ENCODE results near the gene SLC16A1. TPM values are rescaled to one million over a fixed set of nuclear protein-coding genes. Genes with fewer than 3 reads are reported as not detected.

SLC16A1 gene
- total and polyA plus RNA-seq, 9 donors = 10.3 to 38.8 (median 23.3) TPM

DNA sequence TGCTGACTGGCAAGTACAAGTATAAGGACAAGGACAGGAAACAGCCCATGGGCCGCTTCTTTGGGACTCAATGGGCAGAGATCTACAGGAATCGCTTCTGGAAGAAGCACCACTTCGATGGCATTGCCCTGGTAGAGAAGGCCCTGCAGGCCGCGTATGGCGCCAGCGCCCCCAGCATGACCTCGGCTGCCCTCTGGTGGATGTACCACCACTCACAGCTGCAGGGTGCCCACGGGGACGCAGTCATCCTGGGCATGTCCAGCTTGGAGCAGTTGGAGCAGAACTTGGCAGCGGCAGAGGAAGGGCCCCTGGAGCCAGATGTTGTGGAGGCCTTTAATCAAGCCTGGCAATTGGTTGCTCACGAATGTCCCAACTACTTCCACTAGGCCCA is 32.0 kb downstream of the SLC16A1 start:
- no peaks in the 10 kb centered on the region for H3K27me3 ChIP-seq
- H3K4me3 ChIP-seq = no peak overlapping the region
- no peaks in the 10 kb centered on the region for H3K4me1 ChIP-seq (ENCODE audit: insufficient read depth)
- 94 to 95% (median 95%) methylated on average over 12 of the region's 12 CpGs for WGBS, 3 donors
- no peak overlapping the region for H3K27ac ChIP-seq
- TF ChIP-seq POLR2A (IDR thresholded peaks at IDR 0.05) = no peak
- TF ChIP-seq EP300 (IDR thresholded peaks at IDR 0.05) = no peak
- TF ChIP-seq, protein P1, sequence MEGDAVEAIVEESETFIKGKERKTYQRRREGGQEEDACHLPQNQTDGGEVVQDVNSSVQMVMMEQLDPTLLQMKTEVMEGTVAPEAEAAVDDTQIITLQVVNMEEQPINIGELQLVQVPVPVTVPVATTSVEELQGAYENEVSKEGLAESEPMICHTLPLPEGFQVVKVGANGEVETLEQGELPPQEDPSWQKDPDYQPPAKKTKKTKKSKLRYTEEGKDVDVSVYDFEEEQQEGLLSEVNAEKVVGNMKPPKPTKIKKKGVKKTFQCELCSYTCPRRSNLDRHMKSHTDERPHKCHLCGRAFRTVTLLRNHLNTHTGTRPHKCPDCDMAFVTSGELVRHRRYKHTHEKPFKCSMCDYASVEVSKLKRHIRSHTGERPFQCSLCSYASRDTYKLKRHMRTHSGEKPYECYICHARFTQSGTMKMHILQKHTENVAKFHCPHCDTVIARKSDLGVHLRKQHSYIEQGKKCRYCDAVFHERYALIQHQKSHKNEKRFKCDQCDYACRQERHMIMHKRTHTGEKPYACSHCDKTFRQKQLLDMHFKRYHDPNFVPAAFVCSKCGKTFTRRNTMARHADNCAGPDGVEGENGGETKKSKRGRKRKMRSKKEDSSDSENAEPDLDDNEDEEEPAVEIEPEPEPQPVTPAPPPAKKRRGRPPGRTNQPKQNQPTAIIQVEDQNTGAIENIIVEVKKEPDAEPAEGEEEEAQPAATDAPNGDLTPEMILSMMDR (IDR thresholded peaks at IDR 0.05) = no peak
- no peak for DNase-seq
- intact Hi-C loops (cut with DNase I) = no loop called here
- no peaks in the 10 kb centered on the region for H3K36me3 ChIP-seq
- no peaks in the 10 kb centered on the region for H3K9me3 ChIP-seq

DNA sequence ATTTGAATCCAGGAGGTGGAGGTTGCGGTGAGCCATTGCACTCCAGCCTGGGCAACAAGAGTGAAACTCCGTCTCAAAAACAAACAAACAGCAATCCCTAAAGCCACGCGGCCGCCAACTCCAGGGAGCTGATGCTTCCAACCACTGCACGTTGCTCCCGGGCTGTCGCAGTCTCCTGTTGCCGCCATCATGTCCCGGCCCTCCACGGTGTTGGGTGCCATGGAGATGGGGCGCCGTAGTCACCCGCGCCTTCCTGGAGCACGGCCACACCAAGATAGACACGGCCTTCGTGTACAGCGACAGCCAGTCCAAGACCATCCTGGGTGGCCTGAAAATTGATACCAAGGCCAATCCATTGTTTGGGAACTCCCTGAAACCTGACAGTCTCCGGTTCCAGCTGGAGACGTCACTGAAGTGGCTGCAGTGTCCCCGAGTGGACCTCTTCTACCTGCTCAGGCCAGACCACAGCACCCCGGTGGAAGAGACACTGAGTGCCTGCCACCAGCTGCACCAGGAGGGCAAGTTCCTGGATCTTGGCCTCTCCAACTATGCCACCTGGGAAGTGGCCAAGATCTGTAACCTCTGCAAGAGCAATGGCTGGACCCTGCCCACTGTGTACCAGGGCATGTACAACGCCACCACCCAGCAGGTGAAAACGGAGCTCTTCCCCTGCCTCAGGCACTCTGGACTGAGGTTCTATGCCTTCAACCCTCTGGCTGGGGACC is 32.6 kb downstream of the SLC16A1 start:
- Histone ChIP-seq H3K27ac (no peak overlapping the region), H3K27me3 (no peaks in the 10 kb centered on the region), H3K4me1 (ENCODE audit: insufficient read depth) (no peaks in the 10 kb centered on the region), H3K4me3 (no peak overlapping the region), H3K9me3 (no peaks in the 10 kb centered on the region), H3K36me3 (no peaks in the 10 kb centered on the region)
- no peak for TF ChIP-seq POLR2A (IDR thresholded peaks at IDR 0.05)
- TF ChIP-seq EP300 (IDR thresholded peaks at IDR 0.05) = no peak
- no peak for DNase-seq
- intact Hi-C loops (cut with DNase I) = no loop called here
- 94 to 97% (median 96%) methylated on average over 25 of the region's 25 CpGs for WGBS, 3 donors

DNA sequence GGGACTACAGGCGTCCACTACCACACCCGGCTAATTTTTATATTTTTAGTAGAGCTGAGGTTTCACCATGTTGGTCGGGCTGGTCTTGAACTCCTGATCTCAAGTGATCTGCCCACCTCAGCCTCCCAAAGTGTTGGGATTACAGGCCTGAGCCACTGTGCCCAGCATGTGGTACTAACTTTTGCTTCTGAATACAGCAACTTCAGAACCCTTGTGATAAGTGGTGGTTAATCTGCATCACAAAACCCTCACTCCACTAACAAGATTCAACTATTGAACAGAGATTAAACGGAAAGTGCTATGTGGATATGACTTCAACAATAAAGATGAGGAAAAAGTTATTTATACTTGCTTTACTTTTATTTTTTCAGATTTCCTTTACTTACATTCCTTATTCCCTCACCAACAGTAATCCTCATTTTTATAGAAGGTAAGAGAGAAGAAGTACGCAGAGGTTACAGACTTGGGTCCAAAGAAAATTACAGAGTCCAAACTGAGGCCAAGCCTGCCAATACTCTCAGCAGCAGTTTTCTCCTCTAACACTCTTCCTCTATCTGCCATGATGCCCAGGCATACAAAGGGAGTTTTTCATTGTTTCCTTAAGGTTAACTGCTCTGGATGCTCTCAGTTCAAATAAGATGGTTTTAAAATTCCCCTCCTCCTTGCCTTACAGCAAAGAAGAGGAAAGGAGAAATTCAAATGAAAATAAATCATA is 44.3 kb downstream of the SLC16A1 start:
- Histone ChIP-seq H3K27ac (no peak overlapping the region), H3K4me3 (no peak overlapping the region), H3K27me3 (no peaks in the 10 kb centered on the region), H3K36me3 (no peaks in the 10 kb centered on the region), H3K9me3 (no peaks in the 10 kb centered on the region), H3K4me1 (ENCODE audit: insufficient read depth) (no peaks in the 10 kb centered on the region)
- TF ChIP-seq POLR2A (IDR thresholded peaks at IDR 0.05) (no peak), EP300 (IDR thresholded peaks at IDR 0.05) (no peak)
- TF ChIP-seq, protein P1 (IDR thresholded peaks at IDR 0.05) = no peak
- 94 to 97% (median 95%) methylated on average over 5 of the region's 5 CpGs for WGBS, 3 donors
- intact Hi-C loops (cut with DNase I) = no loop called here
- DNase-seq = no peak

DNA sequence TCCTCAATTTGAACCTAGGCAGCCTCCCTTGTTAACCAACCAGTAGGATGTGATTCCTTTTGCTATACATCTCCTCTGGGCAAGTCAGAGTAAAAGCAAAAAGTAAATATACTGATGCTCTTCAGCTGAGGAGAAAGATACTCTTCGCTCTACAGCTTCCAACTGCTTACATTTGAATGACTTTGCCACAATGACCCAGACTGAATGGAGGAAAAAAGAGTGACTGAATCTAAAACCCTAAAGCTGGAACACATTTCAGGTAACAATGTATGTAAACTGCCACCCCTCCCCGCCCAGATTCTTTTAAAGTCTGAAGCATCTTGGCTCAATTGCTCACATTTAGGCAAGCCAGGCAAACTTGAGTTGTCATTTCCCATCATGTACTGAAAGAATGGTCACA is 46.1 kb downstream of the SLC16A1 start:
- intact Hi-C loops (cut with DNase I) = no loop called here
- no peaks in the 10 kb centered on the region for H3K36me3 ChIP-seq
- WGBS, 3 donors = 95 to 98% (median 96%) methylated on average over 2 of the region's 2 CpGs
- no peak overlapping the region for H3K4me3 ChIP-seq
- no peaks in the 10 kb centered on the region for H3K9me3 ChIP-seq
- no peak overlapping the region for H3K27ac ChIP-seq
- DNase-seq = no peak
- H3K4me1 ChIP-seq (ENCODE audit: insufficient read depth) = no peaks in the 10 kb centered on the region
- TF ChIP-seq POLR2A (IDR thresholded peaks at IDR 0.05) (no peak), EP300 (IDR thresholded peaks at IDR 0.05) (no peak)
- TF ChIP-seq, protein P1 (IDR thresholded peaks at IDR 0.05) = no peak
- H3K27me3 ChIP-seq = no peaks in the 10 kb centered on the region

Measured in ovary (tissue), 9 donors.